HCT116 (cell line): Measurements from ENCODE around the gene SCN8A.
"Not testable (repeated sequence)": the region's sequence is repeated elsewhere in the genome, so short reads cannot be mapped to it uniquely, and the experiment has no call there.

Source experiments
- POLR2A ChIP-seq: IDR thresholded peaks from 2 replicates; pipeline ENCODE4 v1.7.0; 2011; ENCODE audit warnings: borderline replicate concordance; ENCODE audit not compliant: insufficient read depth, insufficient read length; ENCODE audit errors: extremely low read depth
- POLR2AphosphoS5 ChIP-seq: IDR thresholded peaks from 2 replicates; pipeline ENCODE4 v1.6.1; 2011; ENCODE audit warnings: mild to moderate bottlenecking, low read depth, low read length, moderate library complexity
- SP1 ChIP-seq: IDR thresholded peaks from 2 replicates; pipeline ENCODE4 v1.6.1; 2012; ENCODE audit warnings: low read depth
- SRF ChIP-seq: IDR thresholded peaks from 2 replicates; pipeline ENCODE4 v1.6.1; 2012; ENCODE audit warnings: low read depth
- YY1 ChIP-seq: IDR thresholded peaks from 2 replicates; pipeline ENCODE4 v1.6.1; 2011; ENCODE audit warnings: low read length, low read depth, moderate library complexity, mild to moderate bottlenecking; ENCODE audit not compliant: insufficient replicate concordance; ENCODE audit errors: extremely low read depth
- ZNF274 ChIP-seq: fragments of 200-500 bp; sonication (Bioruptor generic); IDR thresholded peaks from 2 replicates; pipeline ENCODE4 v1.6.1; 2014; ENCODE audit warnings: mild to moderate bottlenecking, low read depth, low read length, inconsistent platforms
- TF ChIP-seq, protein P1 (sequence below), 3 experiments: fragments of 200-600 bp in 1 of 3; sonication (generic) in 1 of 3; IDR thresholded peaks in 2 of 3; conservative IDR thresholded peaks in 1 of 3; 2 replicates each; pipeline ENCODE4 v1.5.1; 2012 to 2017; ENCODE audit warnings: low read depth in 2 of 3, low read length in 2 of 3, antibody characterized with exemption in 1 of 3, borderline replicate concordance in 1 of 3, control low read depth in 1 of 3, mild to moderate bottlenecking in 1 of 3, mixed read lengths in 1 of 3, mixed run types in 1 of 3, moderate library complexity in 1 of 3; ENCODE audit not compliant: insufficient read depth in 1 of 3

DNA sequence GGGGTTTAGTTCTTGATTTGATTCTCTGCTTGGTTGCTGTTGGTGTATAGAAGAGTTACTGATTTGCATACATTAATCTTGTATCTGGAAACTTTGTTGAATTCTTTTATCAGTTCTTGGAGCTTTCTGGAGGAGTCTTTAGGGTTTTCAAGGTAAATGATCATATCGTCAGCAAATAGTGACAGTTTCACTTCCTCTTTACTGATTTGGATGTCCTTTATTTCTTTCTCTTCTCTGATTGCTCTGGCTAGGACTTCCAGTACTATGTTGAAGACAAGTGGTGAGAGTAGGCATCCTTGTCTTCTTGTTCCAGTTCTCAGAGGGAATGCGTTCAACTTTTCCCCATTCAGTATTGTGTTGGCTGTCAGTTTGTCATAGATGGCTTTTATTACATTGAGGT, 16.2 kb downstream of the SCN8A start:
- TF ChIP-seq, protein P1, sequence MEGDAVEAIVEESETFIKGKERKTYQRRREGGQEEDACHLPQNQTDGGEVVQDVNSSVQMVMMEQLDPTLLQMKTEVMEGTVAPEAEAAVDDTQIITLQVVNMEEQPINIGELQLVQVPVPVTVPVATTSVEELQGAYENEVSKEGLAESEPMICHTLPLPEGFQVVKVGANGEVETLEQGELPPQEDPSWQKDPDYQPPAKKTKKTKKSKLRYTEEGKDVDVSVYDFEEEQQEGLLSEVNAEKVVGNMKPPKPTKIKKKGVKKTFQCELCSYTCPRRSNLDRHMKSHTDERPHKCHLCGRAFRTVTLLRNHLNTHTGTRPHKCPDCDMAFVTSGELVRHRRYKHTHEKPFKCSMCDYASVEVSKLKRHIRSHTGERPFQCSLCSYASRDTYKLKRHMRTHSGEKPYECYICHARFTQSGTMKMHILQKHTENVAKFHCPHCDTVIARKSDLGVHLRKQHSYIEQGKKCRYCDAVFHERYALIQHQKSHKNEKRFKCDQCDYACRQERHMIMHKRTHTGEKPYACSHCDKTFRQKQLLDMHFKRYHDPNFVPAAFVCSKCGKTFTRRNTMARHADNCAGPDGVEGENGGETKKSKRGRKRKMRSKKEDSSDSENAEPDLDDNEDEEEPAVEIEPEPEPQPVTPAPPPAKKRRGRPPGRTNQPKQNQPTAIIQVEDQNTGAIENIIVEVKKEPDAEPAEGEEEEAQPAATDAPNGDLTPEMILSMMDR (IDR thresholded peaks at IDR 0.05 in 2 of 3, conservative IDR thresholded peaks at IDR 0.05 in 1 of 3; ENCODE audit: borderline replicate concordance in 1 of 3, insufficient read depth in 1 of 3, low read depth in 2 of 3, low read length in 2 of 3) = not testable (repeated sequence)
- not testable (repeated sequence) for TF ChIP-seq POLR2A, SP1, SRF, POLR2AphosphoS5, YY1, ZNF274
